Measurements from ENCODE around the gene PCNX2.
"Not testable (repeated sequence)": the region's sequence is repeated elsewhere in the genome, so short reads cannot be mapped to it uniquely, and the experiment has no call there.

Gene PCNX2

GRCh38 chr1:233183226-233184020, 112.1 kb downstream of the PCNX2 start:
- no peak for TF ChIP-seq POU6F1 (CRISPR knock-in tag; IDR thresholded peaks at IDR 0.05; ENCODE audit: borderline replicate concordance, low read depth)
- TF ChIP-seq ESRRG (CRISPR knock-in tag; IDR thresholded peaks at IDR 0.05): no peak
- TF ChIP-seq ZFP30 (CRISPR knock-in tag; IDR thresholded peaks at IDR 0.05): no peak
- peak; percentile 35 for ATAC-seq

GRCh38 chr1:233182587-233182986, 112.9 kb downstream of the PCNX2 start:
- TF ChIP-seq ZC3H10 (CRISPR knock-in tag; IDR thresholded peaks at IDR 0.05) (no peak), ZFP3 (CRISPR knock-in tag; IDR thresholded peaks at IDR 0.05) (peak; percentile 93), PPARA (CRISPR knock-in tag; IDR thresholded peaks at IDR 0.05; ENCODE audit: borderline replicate concordance) (no peak), CREB5 (CRISPR knock-in tag; IDR thresholded peaks at IDR 0.05; ENCODE audit: low read depth) (no peak), ZNF70 (CRISPR knock-in tag; IDR thresholded peaks at IDR 0.05) (no peak)
- no peak for ATAC-seq

GRCh38 chr1:233180641-233181364, 114.7 kb downstream of the PCNX2 start:
- TF ChIP-seq OSR1 (CRISPR knock-in tag; IDR thresholded peaks at IDR 0.05): no peak
- TF ChIP-seq TSHZ2 (CRISPR knock-in tag; IDR thresholded peaks at IDR 0.05): no peak
- no peak for TF ChIP-seq CREB5 (CRISPR knock-in tag; IDR thresholded peaks at IDR 0.05; ENCODE audit: low read depth)
- no peak for TF ChIP-seq ZFP3 (CRISPR knock-in tag; IDR thresholded peaks at IDR 0.05)
- no peak for TF ChIP-seq RARB (CRISPR knock-in tag; IDR thresholded peaks at IDR 0.05)
- TF ChIP-seq ZFP30 (CRISPR knock-in tag; IDR thresholded peaks at IDR 0.05): no peak
- no peak for TF ChIP-seq GLIS3 (CRISPR knock-in tag; IDR thresholded peaks at IDR 0.05)
- no peak for ATAC-seq

- not testable (repeated sequence) for ATAC-seq
Measured at GRCh38 chr1:233179638-233180037, 115.9 kb downstream of the PCNX2 start.

GRCh38 chr1:233172201-233172600, 123.3 kb downstream of the PCNX2 start:
- TF ChIP-seq ZNF565 (CRISPR knock-in tag; conservative IDR thresholded peaks at IDR 0.05; ENCODE audit: low read depth) (no peak), CSRNP3 (CRISPR knock-in tag; IDR thresholded peaks at IDR 0.05) (no peak)
- no peak for ATAC-seq
